Measurements from ENCODE around the gene DNAJC3. TPM values are rescaled to one million over a fixed set of nuclear protein-coding genes. Genes with fewer than 3 reads are reported as not detected.
A peak's percentile ranks its signal among the peaks of the same experiment; 100 is the strongest.
"Not testable (repeated sequence)": the region's sequence is repeated elsewhere in the genome, so short reads cannot be mapped to it uniquely, and the experiment has no call there.

Gene DNAJC3
- total RNA-seq: 32.6 TPM

- peak; percentile 98 for DNase-seq
These were observed at the start of gene DNAJC3 for GRCh38 chr13:95676762-95677563. DNAJC3 (plus strand) TSS chr13:95677139; CDS start chr13:95677256, 117 bp downstream.

GRCh38 chr13:95627590-95627989 lies 49.3 kb upstream of the DNAJC3 start:
- DNase-seq: no peak

GRCh38 chr13:95628488-95628887 lies 48.5 kb upstream of the DNAJC3 start:
- no peak for DNase-seq

- no peak for DNase-seq
These were observed 47.9 kb upstream of the DNAJC3 start for GRCh38 chr13:95629071-95629470.

- no peak for DNase-seq
These were observed 46.3 kb upstream of the DNAJC3 start for GRCh38 chr13:95630593-95630992.

GRCh38 chr13:95636853-95637252 lies 40.1 kb upstream of the DNAJC3 start:
- no peak for DNase-seq

- peak; percentile 43 for DNase-seq
These were observed 35.5 kb upstream of the DNAJC3 start for GRCh38 chr13:95641291-95642027.

- no peak for DNase-seq
These were observed 34.8 kb upstream of the DNAJC3 start for GRCh38 chr13:95642028-95642621.

- DNase-seq: no peak
These were observed 33.9 kb upstream of the DNAJC3 start for GRCh38 chr13:95642999-95643398.

GRCh38 chr13:95643571-95643935 lies 33.4 kb upstream of the DNAJC3 start:
- DNase-seq: peak; percentile 35

- DNase-seq: peak; percentile 35
These were observed 32.9 kb upstream of the DNAJC3 start for GRCh38 chr13:95643936-95644598.

- peak; percentile 75 for DNase-seq
These were observed 32.3 kb upstream of the DNAJC3 start, which contains the start of gene DZIP1 for GRCh38 chr13:95644601-95645052. DZIP1 (minus strand) TSS chr13:95644706; CDS start chr13:95642029, 2,677 bp downstream.

- no peak for DNase-seq
These were observed 29.6 kb upstream of the DNAJC3 start for GRCh38 chr13:95647321-95647720.

GRCh38 chr13:95650696-95651095 lies 26.2 kb upstream of the DNAJC3 start:
- DNase-seq: no peak

- no peak for DNase-seq
These were observed 24.6 kb upstream of the DNAJC3 start for GRCh38 chr13:95652244-95652764.

- no peak for DNase-seq
These were observed 24.1 kb upstream of the DNAJC3 start for GRCh38 chr13:95652821-95653220.

- DNase-seq: no peak
These were observed 20.4 kb upstream of the DNAJC3 start for GRCh38 chr13:95656386-95657015.

GRCh38 chr13:95659500-95659899 lies 17.4 kb upstream of the DNAJC3 start:
- DNase-seq: no peak

GRCh38 chr13:95660981-95661581 lies 15.9 kb upstream of the DNAJC3 start:
- DNase-seq: no peak

- DNase-seq: not testable (repeated sequence)
These were observed 9.7 kb upstream of the DNAJC3 start for GRCh38 chr13:95667235-95667634.

GRCh38 chr13:95671597-95671996 lies 5.3 kb upstream of the DNAJC3 start:
- DNase-seq: no peak

All from occipital lobe (tissue), 2 donors.